Caco-2 (cell line): Measurements from ENCODE around the gene PIEZO1. TPM values are rescaled to one million over a fixed set of nuclear protein-coding genes. Genes with fewer than 3 reads are reported as not detected.
A peak's percentile ranks its signal among the peaks of the same experiment; 100 is the strongest.

Experiments used
- BruUV-seq: library from RNA; stranded (reverse); fragments of 400-500 nt; replicated peaks from 2 replicates; lab custom pipeline; 2021; lab: Mats Ljungman, UMichigan
- CTCF ChIA-PET: fragments of 300-600 bp; sonication (Branson Sonifier 250); formaldehyde crosslinking; loops from one replicate; lab custom pipeline; 2022; ENCODE audit warnings: antibody characterized with exemption; lab: Charles Lee
- POLR2A ChIA-PET: fragments of 300-600 bp; sonication (Branson Sonifier 250); formaldehyde crosslinking; loops from one replicate; lab custom pipeline; 2022; ENCODE audit warnings: antibody characterized with exemption; lab: Charles Lee
- DNase-seq, 2 experiments: peaks; one replicate each; pipeline versions ENCODE4 v3.0.0 to v3.0.0-alpha.2; 2020 to 2022
- H3K27me3 ChIP-seq: replicated peaks from 2 replicates; pipeline ENCODE4 v1.6.0; 2011; ENCODE audit warnings: low read length; ENCODE audit not compliant: control insufficient read depth, insufficient read depth
- H3K36me3 ChIP-seq: 2 replicates; pipeline ENCODE4 v1.5.1; 2011; ENCODE audit warnings: low read length; ENCODE audit not compliant: control insufficient read depth, insufficient read depth
- H3K4me1 ChIP-seq: fragments of 250-450 bp; sonication (Bioruptor Pico); 2 replicates; pipeline ENCODE4 v1.5.1; 2020; ENCODE audit warnings: mild to moderate bottlenecking
- H3K4me3 ChIP-seq: 2 replicates; pipeline ENCODE4 v1.5.1; 2011; ENCODE audit warnings: low read depth, mild to moderate bottlenecking, control low read depth, low read length
- H3K9me3 ChIP-seq: fragments of 250-450 bp; sonication (Bioruptor Pico); 2 replicates; pipeline ENCODE4 v1.5.1; 2020; ENCODE audit warnings: mild to moderate bottlenecking, moderate library complexity
- H3K27ac Mint-ChIP-seq: one replicate; pipeline ENCODE4 v1.8.0; 2022; ENCODE audit warnings: mixed read lengths; ENCODE audit not compliant: unreplicated experiment
- H3K27me3 Mint-ChIP-seq: one replicate; pipeline ENCODE4 v1.8.0; 2022; ENCODE audit warnings: mixed read lengths; ENCODE audit not compliant: insufficient read depth, unreplicated experiment
- H3K36me3 Mint-ChIP-seq: one replicate; pipeline ENCODE4 v1.8.0; 2022; ENCODE audit warnings: mild to moderate bottlenecking, mixed read lengths; ENCODE audit not compliant: insufficient read depth, unreplicated experiment
- H3K4me1 Mint-ChIP-seq: one replicate; pipeline ENCODE4 v1.8.0; 2022; ENCODE audit warnings: low read depth, mixed read lengths; ENCODE audit not compliant: unreplicated experiment
- H3K4me3 Mint-ChIP-seq: one replicate; pipeline ENCODE4 v1.8.0; 2022; ENCODE audit warnings: mild to moderate bottlenecking, moderate library complexity, mixed read lengths; ENCODE audit not compliant: unreplicated experiment
- H3K9me3 Mint-ChIP-seq: one replicate; pipeline ENCODE4 v1.8.0; 2022; ENCODE audit warnings: mixed read lengths; ENCODE audit not compliant: unreplicated experiment
- CTCF ChIP-seq, 2 experiments: fragments of 200-600 bp in 1 of 2; IDR thresholded peaks; 1 replicate in 1 of 2; 2 replicates in 1 of 2; pipeline versions ENCODE4 v1.5.1 to v1.8.0; 2011 to 2022; ENCODE audit warnings: antibody characterized with exemption in 1 of 2, control low read depth in 1 of 2, inconsistent platforms in 1 of 2, low read depth in 1 of 2, low read length in 1 of 2, mild to moderate bottlenecking in 1 of 2, moderate library complexity in 1 of 2; ENCODE audit not compliant: insufficient read depth in 1 of 2, severe bottlenecking in 1 of 2, unreplicated experiment in 1 of 2
- intact Hi-C: fragments of 100-400 bp; cut with micrococcal nuclease; formaldehyde crosslinking; loops from one replicate; pipeline ENCODE4 v1.10.0; 2022; ENCODE audit not compliant: unreplicated experiment
- total RNA-seq: library from RNA; stranded (reverse); gene quantifications from 2 replicates; pipeline ENCODE4 v1.2.3, GENCODE V29; 2022

PIEZO1 gene
- total RNA-seq, 1 experiment from 2014 or later, result 248 TPM

DNA sequence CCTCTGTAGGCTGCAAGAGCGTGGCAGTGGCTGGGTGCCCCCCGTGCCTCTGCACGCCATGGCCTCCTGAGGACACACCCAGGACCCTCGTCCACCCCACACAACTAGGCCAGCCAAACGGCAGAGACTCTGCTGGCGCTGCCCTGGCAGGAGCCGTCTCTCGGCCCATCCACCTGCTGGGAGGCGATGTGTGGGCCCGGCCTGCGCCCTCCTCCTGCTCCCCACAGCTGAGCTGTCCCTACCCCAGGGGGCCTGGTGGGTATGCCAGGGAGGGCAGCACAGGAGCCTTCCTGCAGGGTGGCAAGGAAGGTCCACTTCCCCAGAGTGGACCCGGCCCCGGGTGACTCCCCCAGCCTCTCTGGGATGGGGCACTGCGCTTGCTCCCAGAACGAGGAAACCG lies 85.8 kb downstream of the PIEZO1 start:
- DNase-seq, result no peak
- H3K9me3 Mint-ChIP-seq, result no peaks in the 10 kb centered on the region
- POLR2A ChIA-PET, result no interaction called here
- no peaks in the 10 kb centered on the region for H3K4me1 Mint-ChIP-seq
- H3K36me3 ChIP-seq, result peaks cover 2% of the 10 kb centered on the region; the same call in 1 of the 2 replicates
- no TSS peak for BruUV-seq
- H3K4me3 ChIP-seq, result no peak overlapping the region
- H3K4me1 ChIP-seq, result no peaks in the 10 kb centered on the region
- no peaks in the 10 kb centered on the region for H3K27me3 Mint-ChIP-seq
- H3K36me3 Mint-ChIP-seq, result peaks cover 6% of the 10 kb centered on the region
- TF ChIP-seq CTCF (IDR thresholded peaks at IDR 0.05; ENCODE audit: insufficient read depth in 1 of 2, low read depth in 1 of 2, low read length in 1 of 2, severe bottlenecking in 1 of 2, unreplicated experiment in 1 of 2), result no peak
- intact Hi-C loops, result no loop called here
- H3K27ac Mint-ChIP-seq, result no peak overlapping the region
- no peaks in the 10 kb centered on the region for H3K9me3 ChIP-seq
- CTCF ChIA-PET, result no interaction called here
- no peak overlapping the region for H3K4me3 Mint-ChIP-seq
- H3K27me3 ChIP-seq, result no peaks in the 10 kb centered on the region

DNA sequence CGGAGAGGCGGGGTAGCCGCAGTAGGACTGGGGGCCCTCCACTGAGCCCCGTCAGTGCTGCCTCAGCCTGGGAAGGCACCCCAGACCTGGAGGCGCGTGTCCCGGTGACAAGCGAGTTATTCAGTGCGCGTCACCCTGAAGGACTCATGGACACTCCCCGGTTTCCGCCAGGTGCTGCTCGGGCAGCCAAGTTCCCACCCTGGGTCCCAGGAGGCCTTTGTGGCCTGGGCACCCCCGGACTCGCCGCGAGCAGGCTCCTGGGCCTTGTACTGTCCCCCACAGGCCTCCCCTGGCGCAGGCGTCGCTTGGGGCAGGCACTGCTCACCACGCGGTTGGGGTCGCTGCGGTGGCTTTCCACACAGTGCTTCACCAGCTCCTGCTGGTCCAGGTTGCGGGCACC lies 86.4 kb downstream of the PIEZO1 start:
- no peaks in the 10 kb centered on the region for H3K9me3 ChIP-seq
- H3K27ac Mint-ChIP-seq, result no peak overlapping the region
- no TSS peak for BruUV-seq
- H3K9me3 Mint-ChIP-seq, result no peaks in the 10 kb centered on the region
- no peaks in the 10 kb centered on the region for H3K27me3 Mint-ChIP-seq
- H3K4me1 ChIP-seq, result no peaks in the 10 kb centered on the region
- POLR2A ChIA-PET, result no interaction called here
- H3K4me3 ChIP-seq, result no peak overlapping the region
- no peaks in the 10 kb centered on the region for H3K4me1 Mint-ChIP-seq
- no peaks in the 10 kb centered on the region for H3K27me3 ChIP-seq
- no peak overlapping the region for H3K4me3 Mint-ChIP-seq
- intact Hi-C loops, result no loop called here
- TF ChIP-seq CTCF (IDR thresholded peaks at IDR 0.05; ENCODE audit: insufficient read depth in 1 of 2, low read depth in 1 of 2, low read length in 1 of 2, severe bottlenecking in 1 of 2, unreplicated experiment in 1 of 2), result no peak
- H3K36me3 Mint-ChIP-seq, result peaks cover 6% of the 10 kb centered on the region
- no peak for DNase-seq
- CTCF ChIA-PET, result interaction anchor here (0.5 to 1.2 kb wide), 3 partner anchors 11 to 141 kb away, joined by 4 to 7 read pairs (median 4); no protein-coding TSS in a partner anchor
- H3K36me3 ChIP-seq, result peaks cover 2% of the 10 kb centered on the region; the same call in 1 of the 2 replicates

- Mint-ChIP-seq H3K9me3 (no peaks in the 10 kb centered on the region), H3K27ac (no peak overlapping the region), H3K27me3 (no peaks in the 10 kb centered on the region), H3K4me3 (no peak overlapping the region), H3K36me3 (peaks cover 4% of the 10 kb centered on the region), H3K4me1 (no peaks in the 10 kb centered on the region)
- ChIA-PET CTCF (interaction anchor here (0.5 to 1.2 kb wide), 3 partner anchors 10 to 141 kb away, joined by 4 to 7 read pairs (median 4); no protein-coding TSS in a partner anchor), POLR2A (no interaction called here)
- Histone ChIP-seq H3K9me3 (no peaks in the 10 kb centered on the region), H3K4me1 (no peaks in the 10 kb centered on the region), H3K27me3 (no peaks in the 10 kb centered on the region), H3K36me3 (peaks cover 2% of the 10 kb centered on the region; the same call in 1 of the 2 replicates), H3K4me3 (no peak overlapping the region)
- intact Hi-C loops, result no loop called here
- peak; percentile 51 to 80 for TF ChIP-seq CTCF (IDR thresholded peaks at IDR 0.05; ENCODE audit: insufficient read depth in 1 of 2, low read depth in 1 of 2, low read length in 1 of 2, severe bottlenecking in 1 of 2, unreplicated experiment in 1 of 2)
- no TSS peak for BruUV-seq
- peak in 1 of 2 experiments; percentile 40 for DNase-seq
Measured at GRCh38 chr16:88697831-88698615, 87.0 kb downstream of the PIEZO1 start.
